A549 treated with AZD2906 at 1 μM for 4 hours (cell line): ENCODE results near the gene TSPAN18. TPM values are rescaled to one million over a fixed set of nuclear protein-coding genes. Genes with fewer than 3 reads are reported as not detected.

Source experiments
- total RNA-seq: library from RNA; stranded (reverse); fragments of 200-300 nt; extraction: Qiagen RNA extraction; gene quantifications from 5 replicates; pipeline ENCODE4 v1.2.3, GENCODE V29; 2022

Gene TSPAN18, protein sequence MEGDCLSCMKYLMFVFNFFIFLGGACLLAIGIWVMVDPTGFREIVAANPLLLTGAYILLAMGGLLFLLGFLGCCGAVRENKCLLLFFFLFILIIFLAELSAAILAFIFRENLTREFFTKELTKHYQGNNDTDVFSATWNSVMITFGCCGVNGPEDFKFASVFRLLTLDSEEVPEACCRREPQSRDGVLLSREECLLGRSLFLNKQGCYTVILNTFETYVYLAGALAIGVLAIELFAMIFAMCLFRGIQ
- 3.1 to 4.4 TPM (median 3.5 TPM) in 5 replicates for total RNA-seq

DNA sequence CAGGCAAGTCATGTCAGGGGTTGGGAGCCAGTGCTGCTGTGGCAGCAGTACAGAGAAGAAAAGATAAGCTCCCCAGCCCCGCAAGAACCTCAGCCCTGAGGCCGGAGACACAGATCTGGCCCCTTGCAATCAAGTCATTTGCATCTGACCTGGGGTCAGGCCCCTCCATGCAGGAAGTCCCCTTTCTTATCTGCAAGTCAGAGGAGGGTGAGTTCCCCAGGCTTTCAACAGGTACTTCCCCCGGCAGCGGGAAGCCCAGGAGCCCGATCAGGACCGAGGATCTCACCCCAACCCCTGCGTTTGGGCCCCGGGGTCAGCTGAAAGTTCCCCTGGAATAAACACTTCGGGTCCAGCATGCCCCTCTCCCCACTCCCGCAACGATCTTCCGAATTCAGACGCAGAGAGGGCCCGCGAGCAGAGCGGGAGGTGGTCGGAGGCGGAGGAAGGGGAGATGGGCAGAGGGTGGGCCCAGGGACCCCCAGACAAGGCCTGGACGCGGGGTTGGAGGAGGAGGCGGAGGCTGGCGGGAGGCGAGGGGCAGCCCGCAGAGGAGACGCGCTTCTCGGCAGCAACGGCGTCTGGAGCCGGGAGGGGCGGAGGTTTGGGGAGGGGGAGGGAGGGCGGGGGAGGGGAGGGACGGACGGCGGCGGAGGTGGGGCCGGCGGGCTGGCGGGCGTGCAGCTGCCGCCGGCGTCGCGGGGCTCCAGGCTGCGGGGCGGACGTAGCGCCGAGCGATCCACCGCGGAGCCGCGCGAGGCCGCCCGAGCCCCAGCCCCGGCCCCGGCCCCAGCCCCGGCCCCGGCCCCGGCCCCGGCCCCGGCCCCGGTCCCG, at the start of gene TSPAN18:
TSPAN18 (plus strand) TSS at position 680 of the 831 bp plus-strand sequence. CDS start 179,455 bp downstream, outside the sequence.

DNA sequence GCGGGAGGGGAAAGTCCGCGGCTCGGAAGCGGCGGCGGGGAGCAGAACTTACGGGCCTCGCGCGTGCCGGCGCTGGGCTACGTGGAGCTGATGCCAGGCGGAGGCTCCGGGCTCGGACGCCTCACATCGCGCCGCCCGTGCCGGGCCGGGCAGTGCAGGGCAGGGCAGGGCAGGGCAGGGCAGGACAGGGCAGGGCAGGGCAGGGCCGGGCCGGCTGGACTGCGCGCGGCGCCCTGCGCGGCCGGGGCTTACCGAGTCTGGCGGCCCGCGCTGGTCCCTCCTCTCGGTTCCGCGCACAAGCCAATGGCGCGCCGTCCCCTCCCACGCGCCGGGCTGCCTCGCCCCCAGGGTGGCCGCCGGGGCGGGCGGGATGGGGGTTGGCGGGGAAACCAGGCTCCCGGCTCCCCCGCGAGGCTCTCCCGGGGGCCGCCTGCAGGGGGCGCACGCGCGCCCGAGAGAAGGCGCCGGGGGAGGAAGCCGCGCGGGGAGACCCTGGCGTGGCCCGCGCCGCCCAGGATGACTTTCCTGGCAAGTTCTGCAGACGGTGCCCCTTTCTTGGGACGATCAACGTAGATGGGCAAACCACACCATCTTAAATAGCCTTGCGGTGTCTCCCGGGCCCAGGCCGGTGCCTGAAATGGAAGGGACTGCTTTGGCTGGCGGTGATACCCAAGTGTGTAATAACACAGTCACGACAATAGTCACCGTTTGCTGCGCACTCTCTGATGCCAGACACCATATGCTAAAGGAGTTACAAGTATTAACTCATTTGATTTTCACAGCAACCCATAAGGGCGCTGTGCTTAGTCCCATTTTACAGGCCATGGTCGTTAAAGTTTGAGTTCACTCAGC, 224.1 kb downstream of the TSPAN18 start, which contains the start of gene TP53I11:
TP53I11 (minus strand) TSS at position 259 of the 852 bp plus-strand sequence. CDS start 12,548 bp downstream, outside the sequence.

Other genes with a start within 250 kb of the TSPAN18 start
- 4.2 to 9.1 TPM (median 4.5 TPM) in 5 replicates for gene CD82, start 161.3 kb upstream of the TSPAN18 start, total RNA-seq
- gene TP53I11, start 223.9 kb downstream of the TSPAN18 start, total RNA-seq: 33.3 to 45.3 TPM (median 44.4 TPM) in 5 replicates